ENCODE measurements around the gene CDK7.
A peak's percentile ranks its signal among the peaks of the same experiment; 100 is the strongest.

The CDK7 gene

DNA sequence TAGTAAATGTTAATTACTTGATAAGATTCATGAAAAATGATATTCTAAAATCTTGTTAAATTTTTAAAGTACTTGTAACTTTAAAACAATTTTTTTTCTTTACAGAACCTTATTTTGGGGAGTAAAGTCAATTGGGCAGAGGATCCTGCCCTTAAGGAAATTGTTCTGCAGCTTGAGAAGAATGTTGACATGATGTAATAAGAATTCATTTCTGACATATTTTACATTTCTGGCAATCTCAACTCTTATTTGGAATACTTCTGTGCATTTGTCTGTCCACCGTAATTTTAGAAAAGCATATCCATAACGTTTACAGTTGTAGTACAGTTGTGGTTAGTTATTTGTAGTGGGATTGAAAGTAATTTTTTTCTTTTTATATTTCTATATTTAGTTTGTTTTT is 25.1 kb upstream of the CDK7 start:
- no peak overlapping the region for H3K4me3 ChIP-seq (ENCODE audit: control insufficient read depth, low read depth, low read length)
- DNase-seq (ENCODE audit: low read depth) = no peak
- TF ChIP-seq CTCF (IDR thresholded peaks at IDR 0.05; ENCODE audit: control insufficient read depth, insufficient read depth, low read depth, low read length, missing control alignments) = no peak

DNA sequence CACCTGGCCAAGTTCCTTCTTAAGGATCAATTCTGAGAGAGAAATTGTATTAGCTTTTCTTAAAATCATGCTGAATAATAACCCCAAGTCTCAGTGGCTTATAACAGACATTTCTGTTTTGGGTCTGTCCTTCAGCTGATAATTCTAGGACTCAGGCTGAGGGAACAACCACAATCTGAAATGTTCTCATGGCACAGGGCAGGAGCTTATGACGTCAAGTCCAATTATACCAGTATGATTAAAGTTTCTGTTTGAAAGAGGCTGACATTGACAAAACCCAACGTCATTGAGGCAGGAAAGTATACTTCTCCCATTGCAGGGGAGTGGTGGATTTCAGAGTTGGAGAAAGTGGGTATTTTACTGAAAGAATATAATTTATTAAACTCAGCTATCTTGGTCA is 23.5 kb upstream of the CDK7 start:
- no peak for DNase-seq (ENCODE audit: low read depth)

GRCh38 chr5:69212022-69212421 is 22.7 kb upstream of the CDK7 start:
- DNase-seq (ENCODE audit: low read depth) = no peak
- TF ChIP-seq CTCF (IDR thresholded peaks at IDR 0.05; ENCODE audit: control insufficient read depth, insufficient read depth, low read depth, low read length, missing control alignments) = no peak
- no peak overlapping the region for H3K4me3 ChIP-seq (ENCODE audit: control insufficient read depth, low read depth, low read length)

More for the DNA sequence above, 23.5 kb upstream of the CDK7 start:
- no peak for TF ChIP-seq CTCF (IDR thresholded peaks at IDR 0.05; ENCODE audit: control insufficient read depth, insufficient read depth, low read depth, low read length, missing control alignments)
- H3K4me3 ChIP-seq (ENCODE audit: control insufficient read depth, low read depth, low read length) = no peak overlapping the region

DNA sequence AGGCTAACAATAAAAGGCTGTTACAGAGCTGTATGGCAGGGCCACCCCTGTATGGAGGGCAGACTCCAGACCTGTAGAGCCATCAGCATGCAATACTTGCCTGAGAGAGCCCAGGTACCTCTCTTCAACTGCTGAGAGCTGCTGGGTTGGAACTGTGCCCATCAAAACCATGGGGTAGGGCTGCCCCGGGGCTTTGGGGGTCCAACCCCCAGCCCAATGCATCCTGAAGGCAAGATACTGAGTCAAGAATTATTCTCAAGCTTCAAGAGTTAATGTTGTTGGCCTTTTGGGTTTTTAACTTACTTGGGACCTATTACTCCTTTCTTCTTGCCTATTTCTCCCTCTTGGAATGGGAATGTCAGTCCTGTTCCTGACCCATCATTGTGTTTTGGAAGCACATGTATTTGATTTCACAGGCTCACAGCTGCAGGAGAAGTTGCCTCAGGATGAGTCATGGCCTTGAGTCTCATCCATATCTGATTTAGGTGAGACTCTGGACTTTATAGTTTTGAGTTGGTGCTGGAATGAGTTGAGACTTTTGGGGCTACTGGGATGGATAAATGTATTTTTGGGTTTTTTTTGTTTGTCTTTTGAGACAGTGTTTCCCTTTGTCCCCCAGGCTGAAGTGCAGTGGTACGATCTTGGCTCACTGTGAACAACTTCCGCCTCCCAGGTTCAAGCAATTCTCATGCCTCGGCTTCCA is 21.0 kb upstream of the CDK7 start:
- TF ChIP-seq CTCF (IDR thresholded peaks at IDR 0.05; ENCODE audit: control insufficient read depth, insufficient read depth, low read depth, low read length, missing control alignments) = no peak
- no peak overlapping the region for H3K4me3 ChIP-seq (ENCODE audit: control insufficient read depth, low read depth, low read length)
- no peak for DNase-seq (ENCODE audit: low read depth)

DNA sequence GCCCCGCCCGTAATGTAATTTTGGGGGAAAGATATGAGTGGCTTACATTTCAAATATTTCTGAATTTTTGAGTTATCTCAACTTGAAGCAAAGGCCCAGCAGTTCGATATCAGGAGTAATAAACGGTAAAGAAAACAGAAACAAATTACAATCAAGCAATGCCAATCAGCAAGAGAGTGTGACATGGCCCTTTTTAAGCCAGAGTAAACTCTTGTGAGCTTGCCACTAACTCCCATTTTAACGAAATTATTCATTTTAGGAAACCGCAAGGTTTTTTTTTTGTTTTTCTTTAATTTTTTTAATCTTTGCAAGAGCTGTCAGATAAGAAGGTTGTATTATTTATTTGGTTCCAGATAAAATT is 17.6 kb upstream of the CDK7 start:
- TF ChIP-seq CTCF (IDR thresholded peaks at IDR 0.05; ENCODE audit: control insufficient read depth, insufficient read depth, low read depth, low read length, missing control alignments) = no peak
- H3K4me3 ChIP-seq (ENCODE audit: control insufficient read depth, low read depth, low read length) = no peak overlapping the region; the same call in 1 of the 2 replicates
- no peak for DNase-seq (ENCODE audit: low read depth)

GRCh38 chr5:69217548-69218526 is 16.8 kb upstream of the CDK7 start:
- no peak for TF ChIP-seq CTCF (IDR thresholded peaks at IDR 0.05; ENCODE audit: control insufficient read depth, insufficient read depth, low read depth, low read length, missing control alignments)

More at GRCh38 chr5:69217548-69218526, 16.8 kb upstream of the CDK7 start:
- peak; percentile 42 for DNase-seq (ENCODE audit: low read depth)
- H3K4me3 ChIP-seq (ENCODE audit: control insufficient read depth, low read depth, low read length) = peak overlapping the region; percentile 95

Measured in AG09309 (cell line).